ENCODE results near the gene HTT-AS.
"Not testable (repeated sequence)": the region's sequence is repeated elsewhere in the genome, so short reads cannot be mapped to it uniquely, and the experiment has no call there.

HTT-AS gene

DNA sequence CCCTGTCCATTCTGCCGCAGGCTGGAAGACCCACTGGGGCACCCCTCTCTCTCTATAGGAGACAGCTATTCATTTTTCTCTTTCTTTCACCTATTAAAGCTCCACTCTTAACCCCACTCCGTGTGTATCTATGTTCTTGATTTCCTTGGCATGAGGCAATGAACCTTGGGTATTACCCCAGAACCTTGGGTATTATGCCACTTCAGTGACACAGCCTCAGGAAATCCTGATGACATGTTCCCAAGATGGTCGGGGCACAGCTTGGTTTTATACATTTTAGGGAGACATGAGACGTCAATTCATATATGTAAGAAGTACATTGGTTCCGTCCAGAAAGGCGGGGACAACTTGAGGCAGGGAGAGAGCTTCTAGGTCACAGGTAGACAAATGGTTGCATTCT lies 13.4 kb downstream of the HTT-AS start:
- TF ChIP-seq, protein P1, sequence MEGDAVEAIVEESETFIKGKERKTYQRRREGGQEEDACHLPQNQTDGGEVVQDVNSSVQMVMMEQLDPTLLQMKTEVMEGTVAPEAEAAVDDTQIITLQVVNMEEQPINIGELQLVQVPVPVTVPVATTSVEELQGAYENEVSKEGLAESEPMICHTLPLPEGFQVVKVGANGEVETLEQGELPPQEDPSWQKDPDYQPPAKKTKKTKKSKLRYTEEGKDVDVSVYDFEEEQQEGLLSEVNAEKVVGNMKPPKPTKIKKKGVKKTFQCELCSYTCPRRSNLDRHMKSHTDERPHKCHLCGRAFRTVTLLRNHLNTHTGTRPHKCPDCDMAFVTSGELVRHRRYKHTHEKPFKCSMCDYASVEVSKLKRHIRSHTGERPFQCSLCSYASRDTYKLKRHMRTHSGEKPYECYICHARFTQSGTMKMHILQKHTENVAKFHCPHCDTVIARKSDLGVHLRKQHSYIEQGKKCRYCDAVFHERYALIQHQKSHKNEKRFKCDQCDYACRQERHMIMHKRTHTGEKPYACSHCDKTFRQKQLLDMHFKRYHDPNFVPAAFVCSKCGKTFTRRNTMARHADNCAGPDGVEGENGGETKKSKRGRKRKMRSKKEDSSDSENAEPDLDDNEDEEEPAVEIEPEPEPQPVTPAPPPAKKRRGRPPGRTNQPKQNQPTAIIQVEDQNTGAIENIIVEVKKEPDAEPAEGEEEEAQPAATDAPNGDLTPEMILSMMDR (IDR thresholded peaks at IDR 0.05; ENCODE audit: low read depth, low read length, missing control alignments) = no peak
- no peak for DNase-seq (ENCODE audit: extremely low read depth, low read depth)
- H3K4me3 ChIP-seq (replicated peaks; ENCODE audit: low read depth, low read length) = no peak overlapping the region

DNA sequence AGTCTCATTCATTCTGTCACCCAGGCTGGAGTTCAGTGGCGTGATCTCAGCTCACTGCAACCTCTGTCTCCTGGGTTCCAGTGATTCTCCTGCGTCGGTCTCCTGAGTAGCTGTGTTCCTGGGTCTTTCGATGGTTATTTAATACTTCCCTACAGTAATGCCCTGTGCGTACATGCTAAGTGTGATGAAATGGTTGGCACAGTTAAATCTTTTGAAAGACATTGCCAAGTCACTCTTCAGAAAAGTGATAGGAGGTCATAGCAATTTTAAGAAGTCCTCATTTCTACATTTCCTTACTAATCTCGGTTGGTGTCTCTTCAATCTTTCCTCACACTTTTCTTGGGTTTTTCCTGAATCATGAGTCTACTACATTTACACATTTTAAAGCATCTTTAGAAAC lies 14.4 kb downstream of the HTT-AS start:
- TF ChIP-seq, protein P1 (IDR thresholded peaks at IDR 0.05; ENCODE audit: low read depth, low read length, missing control alignments) = no peak
- no peak overlapping the region for H3K4me3 ChIP-seq (replicated peaks; ENCODE audit: low read depth, low read length)
- DNase-seq (ENCODE audit: extremely low read depth, low read depth) = no peak

DNA sequence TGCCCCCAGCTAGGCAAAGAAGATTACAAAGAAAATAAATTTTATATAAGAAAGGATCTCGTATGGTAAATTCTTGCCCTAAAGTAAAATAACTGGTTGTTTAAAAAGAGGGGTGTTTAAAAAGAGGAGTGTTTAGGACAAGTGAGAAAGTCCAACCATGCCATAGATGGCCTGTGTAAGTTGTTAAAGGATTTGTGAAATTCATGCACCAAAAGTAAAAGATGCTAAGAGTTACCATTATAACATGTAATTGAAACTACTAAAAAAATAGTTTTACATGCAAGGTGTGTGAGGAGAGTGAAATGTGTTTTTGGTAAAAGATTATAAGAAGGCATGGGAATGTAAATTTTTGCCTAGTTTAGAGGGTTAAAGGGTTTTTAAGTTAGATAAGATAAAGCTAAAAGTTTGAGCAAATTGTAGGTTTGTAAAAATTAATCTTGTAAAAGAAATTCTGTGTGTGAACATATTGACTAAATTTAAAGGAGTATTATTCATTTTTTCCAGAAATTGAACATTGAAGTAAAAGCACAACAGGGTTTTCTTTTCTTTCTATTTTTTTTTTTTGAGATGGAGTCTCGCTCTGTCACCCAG lies 20.1 kb downstream of the HTT-AS start:
- H3K4me3 ChIP-seq (replicated peaks; ENCODE audit: low read depth, low read length) = no peak overlapping the region
- TF ChIP-seq, protein P1 (IDR thresholded peaks at IDR 0.05; ENCODE audit: low read depth, low read length, missing control alignments) = no peak
- DNase-seq (ENCODE audit: extremely low read depth, low read depth) = no peak

DNA sequence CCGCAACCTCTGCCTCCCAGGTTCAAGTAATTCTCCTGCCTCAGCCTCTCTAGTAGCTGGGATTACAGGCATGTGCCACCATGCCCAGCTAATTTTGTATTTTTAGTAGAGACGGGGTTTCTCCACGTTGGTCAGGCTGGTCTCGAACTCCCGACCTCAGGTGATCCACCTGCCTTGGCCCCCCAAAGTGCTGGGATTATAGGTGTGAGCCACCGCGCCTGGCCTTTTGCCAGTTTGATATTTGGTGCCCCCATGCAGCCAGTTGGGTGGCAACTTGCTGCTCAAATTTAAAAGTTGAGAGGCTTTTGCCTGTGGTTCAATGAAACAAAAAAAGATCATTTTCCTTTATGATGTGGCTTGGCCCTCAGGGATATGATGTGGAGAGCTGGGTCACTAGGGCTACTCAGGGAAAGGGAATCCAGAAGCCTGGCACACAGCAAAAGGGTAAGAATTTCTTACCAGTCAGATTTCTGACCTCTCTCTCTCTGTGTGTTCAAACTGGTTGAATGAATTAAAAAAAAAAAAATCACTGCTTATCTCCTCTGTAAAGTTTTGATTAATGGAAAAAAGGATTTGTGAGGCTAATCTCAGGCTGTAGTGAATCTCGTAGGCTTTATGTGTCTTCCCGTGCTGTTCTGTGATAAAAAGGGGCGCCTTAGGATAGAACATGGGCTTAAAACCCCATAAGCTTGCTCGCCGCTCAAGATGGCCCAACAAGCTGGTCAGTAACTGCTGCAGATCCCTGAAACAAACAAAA lies 23.0 kb downstream of the HTT-AS start:
- not testable (repeated sequence) for DNase-seq (ENCODE audit: extremely low read depth, low read depth); H3K4me3 ChIP-seq (replicated peaks; ENCODE audit: low read depth, low read length)

DNA sequence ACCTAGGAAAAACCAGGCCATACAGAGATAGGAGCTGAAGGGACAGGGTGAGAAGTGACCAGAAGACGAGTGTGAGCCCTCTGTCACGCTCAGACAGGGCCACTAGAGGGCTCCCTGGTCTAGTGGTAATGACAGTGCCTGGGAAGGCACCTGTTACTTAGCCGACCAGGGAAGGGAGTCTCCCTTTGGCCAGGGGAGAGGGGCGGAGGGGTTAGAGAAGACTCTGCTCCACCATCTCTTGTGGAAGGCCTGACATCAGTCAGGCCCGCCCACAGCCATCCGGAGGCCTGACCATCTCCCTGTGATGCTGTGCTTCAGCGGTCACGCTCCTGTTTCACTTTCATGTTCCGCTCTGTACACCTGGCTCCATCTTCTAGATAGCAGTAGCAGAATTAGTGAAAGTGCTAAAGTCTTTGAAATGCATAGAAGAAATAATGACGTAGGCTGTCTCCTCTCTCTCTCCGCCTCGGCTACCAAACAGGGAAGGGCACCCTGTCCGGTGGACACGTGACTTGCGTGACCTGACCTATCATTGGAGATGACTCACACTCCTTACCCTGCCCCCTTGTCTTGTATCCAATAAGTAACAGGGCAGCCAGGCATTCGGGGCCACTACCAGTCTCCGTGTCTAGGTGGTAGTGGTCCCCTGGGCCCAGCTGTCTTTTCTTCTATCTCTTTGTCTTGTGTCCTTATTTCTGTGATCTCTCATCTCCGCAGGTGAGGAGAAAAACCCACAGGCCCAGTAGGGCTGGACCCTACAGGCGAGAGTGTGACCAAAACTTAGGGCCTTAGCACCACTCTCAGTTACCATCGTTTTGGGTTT lies 26.7 kb downstream of the HTT-AS start:
- no peak overlapping the region for H3K4me3 ChIP-seq (replicated peaks; ENCODE audit: low read depth, low read length)
- DNase-seq (ENCODE audit: extremely low read depth, low read depth) = no peak
- TF ChIP-seq, protein P1 (IDR thresholded peaks at IDR 0.05; ENCODE audit: low read depth, low read length, missing control alignments) = peak; percentile 76

DNA sequence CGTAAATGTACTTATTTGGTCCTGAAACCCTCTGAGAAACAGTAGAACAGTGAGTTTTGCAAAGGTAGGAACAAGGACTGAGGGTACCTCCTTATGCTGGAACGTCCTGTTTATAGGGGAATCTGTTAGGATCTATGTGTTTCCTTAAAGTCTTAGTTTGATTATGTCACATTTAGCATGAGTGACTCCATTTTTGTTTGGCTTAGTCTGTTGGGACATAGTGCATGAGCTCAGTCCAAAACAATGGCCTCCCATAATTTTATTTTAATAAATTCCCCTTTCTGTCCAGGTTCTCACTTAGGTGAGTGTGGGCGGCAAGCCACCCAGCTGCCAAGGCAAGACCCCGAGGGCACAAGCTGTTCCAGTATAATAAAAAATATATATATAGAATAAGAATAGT lies 27.7 kb downstream of the HTT-AS start:
- no peak overlapping the region for H3K4me3 ChIP-seq (replicated peaks; ENCODE audit: low read depth, low read length)
- TF ChIP-seq, protein P1 (IDR thresholded peaks at IDR 0.05; ENCODE audit: low read depth, low read length, missing control alignments) = no peak
- DNase-seq (ENCODE audit: extremely low read depth, low read depth) = no peak

DNA sequence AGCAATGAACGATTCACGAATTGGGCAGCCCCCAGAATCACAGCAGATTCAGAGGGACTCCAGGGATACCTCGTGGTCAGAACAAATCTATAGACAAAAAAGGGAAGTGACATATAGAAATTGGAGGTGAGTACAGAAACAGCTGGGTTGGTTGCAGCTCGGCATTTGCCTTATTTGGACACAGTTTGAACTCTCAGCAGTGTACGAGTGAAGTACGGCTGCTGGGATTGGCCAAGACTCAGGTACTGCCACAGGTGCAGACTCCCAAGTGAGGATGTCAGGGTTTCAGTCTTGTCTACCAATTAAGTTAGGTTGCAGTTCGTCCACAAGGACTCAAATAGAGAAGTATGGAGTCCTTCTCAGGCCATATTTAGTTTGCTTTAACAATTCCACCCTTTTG lies 28.2 kb downstream of the HTT-AS start:
- no peak overlapping the region for H3K4me3 ChIP-seq (replicated peaks; ENCODE audit: low read depth, low read length)
- TF ChIP-seq, protein P1 (IDR thresholded peaks at IDR 0.05; ENCODE audit: low read depth, low read length, missing control alignments) = no peak

More for the DNA sequence above, 28.2 kb downstream of the HTT-AS start:
- no peak for DNase-seq (ENCODE audit: extremely low read depth, low read depth)

Measured in HFF-Myc (cell line).